Measurements from ENCODE around the gene GPR162. TPM values are rescaled to one million over a fixed set of nuclear protein-coding genes. Genes with fewer than 3 reads are reported as not detected.

The GPR162 gene
- total RNA-seq, 1 donor from 2014 or later: 21.5 TPM

DNA sequence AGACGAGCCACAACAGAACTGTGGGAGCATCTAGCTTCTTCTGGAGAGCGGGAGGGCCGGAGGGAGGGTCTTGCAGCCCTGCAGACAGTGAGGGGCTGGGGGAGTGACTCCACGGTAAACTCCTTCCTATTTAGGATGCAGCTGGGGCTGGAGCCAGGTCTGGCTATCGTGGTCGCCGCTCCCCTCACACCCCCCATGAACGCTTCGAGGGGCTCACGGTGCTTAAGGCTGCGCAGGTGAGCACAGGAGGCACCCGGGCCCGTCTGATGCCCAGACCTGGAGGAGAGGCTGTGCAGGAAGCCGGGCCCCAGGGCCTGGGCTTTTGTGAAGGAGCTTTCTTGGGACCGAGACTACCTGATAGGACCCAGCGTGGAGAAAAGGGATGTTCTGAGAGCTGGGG, 15.2 kb downstream of the GPR162 start:
- no peak overlapping the region for H3K4me3 ChIP-seq
- no peaks in the 10 kb centered on the region for H3K9me3 ChIP-seq
- ATAC-seq (no peak), DNase-seq (no peak)
- peaks cover 13% of the 10 kb centered on the region for H3K36me3 ChIP-seq
- H3K27me3 ChIP-seq (ENCODE audit: low read depth): no peaks in the 10 kb centered on the region
- TF ChIP-seq, protein P1, sequence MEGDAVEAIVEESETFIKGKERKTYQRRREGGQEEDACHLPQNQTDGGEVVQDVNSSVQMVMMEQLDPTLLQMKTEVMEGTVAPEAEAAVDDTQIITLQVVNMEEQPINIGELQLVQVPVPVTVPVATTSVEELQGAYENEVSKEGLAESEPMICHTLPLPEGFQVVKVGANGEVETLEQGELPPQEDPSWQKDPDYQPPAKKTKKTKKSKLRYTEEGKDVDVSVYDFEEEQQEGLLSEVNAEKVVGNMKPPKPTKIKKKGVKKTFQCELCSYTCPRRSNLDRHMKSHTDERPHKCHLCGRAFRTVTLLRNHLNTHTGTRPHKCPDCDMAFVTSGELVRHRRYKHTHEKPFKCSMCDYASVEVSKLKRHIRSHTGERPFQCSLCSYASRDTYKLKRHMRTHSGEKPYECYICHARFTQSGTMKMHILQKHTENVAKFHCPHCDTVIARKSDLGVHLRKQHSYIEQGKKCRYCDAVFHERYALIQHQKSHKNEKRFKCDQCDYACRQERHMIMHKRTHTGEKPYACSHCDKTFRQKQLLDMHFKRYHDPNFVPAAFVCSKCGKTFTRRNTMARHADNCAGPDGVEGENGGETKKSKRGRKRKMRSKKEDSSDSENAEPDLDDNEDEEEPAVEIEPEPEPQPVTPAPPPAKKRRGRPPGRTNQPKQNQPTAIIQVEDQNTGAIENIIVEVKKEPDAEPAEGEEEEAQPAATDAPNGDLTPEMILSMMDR (IDR thresholded peaks at IDR 0.05): no peak
- H3K4me1 ChIP-seq: no peaks in the 10 kb centered on the region
- no peak overlapping the region for H3K27ac ChIP-seq
- intact Hi-C loops (cut with DNase I): no loop called here

- Histone ChIP-seq H3K27ac (no peak overlapping the region), H3K36me3 (peaks cover 13% of the 10 kb centered on the region), H3K27me3 (ENCODE audit: low read depth) (no peaks in the 10 kb centered on the region), H3K9me3 (no peaks in the 10 kb centered on the region), H3K4me3 (no peak overlapping the region), H3K4me1 (no peaks in the 10 kb centered on the region)
- TF ChIP-seq, protein P1 (IDR thresholded peaks at IDR 0.05): no peak
- DNase-seq (no peak), ATAC-seq (no peak)
- intact Hi-C loops (cut with DNase I): no loop called here
Observed at GRCh38 chr12:6837370-6838060, 15.9 kb downstream of the GPR162 start.

GRCh38 chr12:6838854-6839253, 17.2 kb downstream of the GPR162 start:
- Histone ChIP-seq H3K4me3 (no peak overlapping the region), H3K4me1 (no peaks in the 10 kb centered on the region), H3K27me3 (ENCODE audit: low read depth) (no peaks in the 10 kb centered on the region), H3K36me3 (peaks cover 6% of the 10 kb centered on the region), H3K27ac (no peak overlapping the region), H3K9me3 (no peaks in the 10 kb centered on the region)
- intact Hi-C loops (cut with DNase I): no loop called here
- DNase-seq: no peak
- ATAC-seq: no peak
- TF ChIP-seq, protein P1 (IDR thresholded peaks at IDR 0.05): no peak

GRCh38 chr12:6839482-6840201, 18.0 kb downstream of the GPR162 start:
- H3K4me1 ChIP-seq: no peaks in the 10 kb centered on the region
- intact Hi-C loops (cut with DNase I): no loop called here
- DNase-seq (no peak), ATAC-seq (no peak)
- no peaks in the 10 kb centered on the region for H3K27me3 ChIP-seq (ENCODE audit: low read depth)
- peaks cover 12% of the 10 kb centered on the region for H3K36me3 ChIP-seq
- no peak overlapping the region for H3K4me3 ChIP-seq
- TF ChIP-seq, protein P1 (IDR thresholded peaks at IDR 0.05): no peak
- H3K9me3 ChIP-seq: no peaks in the 10 kb centered on the region
- H3K27ac ChIP-seq: no peak overlapping the region

GRCh38 chr12:6840330-6840729, 18.7 kb downstream of the GPR162 start:
- H3K4me1 ChIP-seq: no peaks in the 10 kb centered on the region
- ATAC-seq: no peak
- no peak overlapping the region for H3K27ac ChIP-seq
- TF ChIP-seq, protein P1 (IDR thresholded peaks at IDR 0.05): no peak
- H3K9me3 ChIP-seq: no peaks in the 10 kb centered on the region
- intact Hi-C loops (cut with DNase I): no loop called here
- H3K27me3 ChIP-seq (ENCODE audit: low read depth): no peaks in the 10 kb centered on the region
- peaks cover 13% of the 10 kb centered on the region for H3K36me3 ChIP-seq
- H3K4me3 ChIP-seq: no peak overlapping the region
- no peak for DNase-seq

Data from lower lobe of right lung (tissue), 2 donors.